WERI-Rb-1 (cell line): ENCODE data around the gene SLC41A3.

ENCODE experiments used
- DNase-seq: peaks from one replicate; pipeline ENCODE4 v3.0.0-alpha.2; 2020
- H3K27ac ChIP-seq: fragments of 250-450 bp; sonication (Bioruptor Pico); 2 replicates; pipeline ENCODE4 v1.5.1; 2020; ENCODE audit warnings: mild to moderate bottlenecking, moderate library complexity
- H3K27me3 ChIP-seq: fragments of 250-450 bp; sonication (Bioruptor Pico); 2 replicates; pipeline ENCODE4 v1.5.1; 2021; ENCODE audit warnings: mild to moderate bottlenecking, low read depth, moderate library complexity; ENCODE audit not compliant: insufficient read depth, severe bottlenecking
- H3K36me3 ChIP-seq: fragments of 250-450 bp; sonication (Bioruptor Pico); 2 replicates; pipeline ENCODE4 v1.5.1; 2020; ENCODE audit warnings: mild to moderate bottlenecking, moderate library complexity
- H3K4me3 ChIP-seq: 2 replicates; pipeline ENCODE4 v1.5.1; 2011; ENCODE audit warnings: low read depth, mild to moderate bottlenecking, control low read depth, low read length
- H3K9me3 ChIP-seq: fragments of 250-450 bp; sonication (Bioruptor Pico); 2 replicates; pipeline ENCODE4 v1.5.1; 2021; ENCODE audit warnings: mild to moderate bottlenecking, moderate library complexity; ENCODE audit not compliant: severe bottlenecking
- CTCF ChIP-seq: IDR thresholded peaks from 2 replicates; pipeline ENCODE4 v1.5.1; 2011; ENCODE audit warnings: low read depth, mild to moderate bottlenecking, control low read depth, inconsistent platforms, low read length

The SLC41A3 gene

GRCh38 chr3:126110431-126111125, 26.7 kb upstream of the SLC41A3 start:
- H3K27me3 ChIP-seq, result no peaks in the 10 kb centered on the region
- H3K4me3 ChIP-seq, result no peak overlapping the region
- no peak for TF ChIP-seq CTCF
- H3K9me3 ChIP-seq, result no peaks in the 10 kb centered on the region
- no peaks in the 10 kb centered on the region for H3K36me3 ChIP-seq
- H3K27ac ChIP-seq, result no peak overlapping the region
- no peak for DNase-seq

GRCh38 chr3:126109880-126110235, 25.9 kb upstream of the SLC41A3 start:
- no peak for TF ChIP-seq CTCF
- Histone ChIP-seq H3K4me3 (no peak overlapping the region), H3K27me3 (no peaks in the 10 kb centered on the region), H3K27ac (no peak overlapping the region), H3K36me3 (no peaks in the 10 kb centered on the region), H3K9me3 (no peaks in the 10 kb centered on the region)
- DNase-seq, result no peak

- Histone ChIP-seq H3K36me3 (no peaks in the 10 kb centered on the region), H3K4me3 (no peak overlapping the region), H3K27ac (no peak overlapping the region), H3K27me3 (no peaks in the 10 kb centered on the region), H3K9me3 (no peaks in the 10 kb centered on the region)
- DNase-seq, result no peak
- TF ChIP-seq CTCF, result no peak
Measured at GRCh38 chr3:126109146-126109879, 25.4 kb upstream of the SLC41A3 start.

- no peak for TF ChIP-seq CTCF
- Histone ChIP-seq H3K27ac (no peak overlapping the region), H3K9me3 (no peaks in the 10 kb centered on the region), H3K27me3 (no peaks in the 10 kb centered on the region), H3K4me3 (no peak overlapping the region), H3K36me3 (no peaks in the 10 kb centered on the region)
- no peak for DNase-seq
Measured at GRCh38 chr3:126108676-126109050, 24.7 kb upstream of the SLC41A3 start.

- no peaks in the 10 kb centered on the region for H3K9me3 ChIP-seq
- H3K27me3 ChIP-seq, result no peaks in the 10 kb centered on the region
- no peaks in the 10 kb centered on the region for H3K36me3 ChIP-seq
- DNase-seq, result no peak
- H3K27ac ChIP-seq, result no peak overlapping the region
- TF ChIP-seq CTCF, result no peak
- H3K4me3 ChIP-seq, result no peak overlapping the region
Measured at GRCh38 chr3:126107957-126108675, 24.2 kb upstream of the SLC41A3 start.
